Measurements from ENCODE around the gene CUZD1.
"Not testable (repeated sequence)": the region's sequence is repeated elsewhere in the genome, so short reads cannot be mapped to it uniquely, and the experiment has no call there.

Gene CUZD1

GRCh38 chr10:122845783-122846332 lies at the start of gene CUZD1:
Gene CUZD1, minus strand, starts transcription at chr10:122845857. Its CDS starts 14 bp downstream, at chr10:122845843.
- DNase-seq (ENCODE audit: low read depth in 2 of 2) = no peak

GRCh38 chr10:122894261-122894944 lies 48.7 kb upstream of the CUZD1 start:
- DNase-seq (ENCODE audit: low read depth in 2 of 2) = no peak

- DNase-seq (ENCODE audit: low read depth in 2 of 2) = no peak
Measured at GRCh38 chr10:122884166-122884565, 38.5 kb upstream of the CUZD1 start.

GRCh38 chr10:122882766-122883165 lies 37.1 kb upstream of the CUZD1 start:
- no peak for DNase-seq (ENCODE audit: low read depth in 2 of 2)

GRCh38 chr10:122879339-122880273 lies 33.9 kb upstream of the CUZD1 start, which contains the start of gene FAM24B:
Gene FAM24B, minus strand, starts transcription at chr10:122879581. Its CDS starts 29,066 bp downstream, at chr10:122850515.
- peak; percentile 93 to 94 for DNase-seq (ENCODE audit: low read depth in 2 of 2)

GRCh38 chr10:122878799-122879338 lies 33.2 kb upstream of the CUZD1 start:
- no peak for DNase-seq (ENCODE audit: low read depth in 2 of 2)

GRCh38 chr10:122877264-122877663 lies 31.6 kb upstream of the CUZD1 start:
- no peak for DNase-seq (ENCODE audit: low read depth in 2 of 2)

- no peak for DNase-seq (ENCODE audit: low read depth in 2 of 2)
Measured at GRCh38 chr10:122876467-122876855, 30.8 kb upstream of the CUZD1 start.

- no peak for DNase-seq (ENCODE audit: low read depth in 2 of 2)
Measured at GRCh38 chr10:122875843-122876466, 30.3 kb upstream of the CUZD1 start.

GRCh38 chr10:122871947-122872346 lies 26.3 kb upstream of the CUZD1 start:
- not testable (repeated sequence) for DNase-seq (ENCODE audit: low read depth in 2 of 2)

- not testable (repeated sequence) for DNase-seq (ENCODE audit: low read depth in 2 of 2)
Measured at GRCh38 chr10:122868768-122869167, 23.1 kb upstream of the CUZD1 start.

- DNase-seq (ENCODE audit: low read depth in 2 of 2) = not testable (repeated sequence)
Measured at GRCh38 chr10:122866757-122867482, 21.3 kb upstream of the CUZD1 start.

GRCh38 chr10:122864901-122865300 lies 19.2 kb upstream of the CUZD1 start:
- DNase-seq (ENCODE audit: low read depth in 2 of 2) = no peak

GRCh38 chr10:122864194-122864592 lies 18.5 kb upstream of the CUZD1 start:
- no peak for DNase-seq (ENCODE audit: low read depth in 2 of 2)

GRCh38 chr10:122863216-122864193 lies 17.8 kb upstream of the CUZD1 start:
- DNase-seq (ENCODE audit: low read depth in 2 of 2) = no peak

- no peak for DNase-seq (ENCODE audit: low read depth in 2 of 2)
Measured at GRCh38 chr10:122861711-122862161, 16.1 kb upstream of the CUZD1 start.

- DNase-seq (ENCODE audit: low read depth in 2 of 2) = no peak
Measured at GRCh38 chr10:122859527-122859926, 13.9 kb upstream of the CUZD1 start.

GRCh38 chr10:122858042-122858441 lies 12.4 kb upstream of the CUZD1 start:
- not testable (repeated sequence) for DNase-seq (ENCODE audit: low read depth in 2 of 2)

GRCh38 chr10:122856902-122857301 lies 11.2 kb upstream of the CUZD1 start:
- DNase-seq (ENCODE audit: low read depth in 2 of 2) = no peak

- no peak for DNase-seq (ENCODE audit: low read depth in 2 of 2)
Measured at GRCh38 chr10:122855745-122856144, 10.1 kb upstream of the CUZD1 start.
